ENCODE results near the gene LYPLA2.
"Not testable (repeated sequence)": the region's sequence is repeated elsewhere in the genome, so short reads cannot be mapped to it uniquely, and the experiment has no call there.

The LYPLA2 gene

DNA sequence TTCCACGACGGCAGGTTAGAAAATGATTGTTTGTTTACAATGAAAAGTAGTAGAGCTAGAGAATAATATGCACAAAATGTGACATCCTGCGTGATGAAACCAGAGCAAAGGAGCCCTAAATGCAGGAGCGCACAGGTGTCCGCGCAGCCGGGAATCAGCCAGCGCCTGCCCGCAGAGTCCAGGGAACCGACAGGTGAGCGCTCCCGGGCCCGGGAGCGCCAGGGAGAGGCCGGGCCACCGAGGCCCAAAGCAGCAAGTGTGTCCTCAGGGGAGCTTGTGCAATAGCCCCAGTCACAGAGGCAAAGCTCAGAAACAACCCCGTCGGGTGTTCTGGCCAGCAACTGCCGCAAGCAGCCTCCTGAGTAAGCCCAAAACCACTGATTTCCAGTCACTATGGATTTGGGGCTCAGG, 10.4 kb downstream of the LYPLA2 start:
- DNase-seq = no peak

DNA sequence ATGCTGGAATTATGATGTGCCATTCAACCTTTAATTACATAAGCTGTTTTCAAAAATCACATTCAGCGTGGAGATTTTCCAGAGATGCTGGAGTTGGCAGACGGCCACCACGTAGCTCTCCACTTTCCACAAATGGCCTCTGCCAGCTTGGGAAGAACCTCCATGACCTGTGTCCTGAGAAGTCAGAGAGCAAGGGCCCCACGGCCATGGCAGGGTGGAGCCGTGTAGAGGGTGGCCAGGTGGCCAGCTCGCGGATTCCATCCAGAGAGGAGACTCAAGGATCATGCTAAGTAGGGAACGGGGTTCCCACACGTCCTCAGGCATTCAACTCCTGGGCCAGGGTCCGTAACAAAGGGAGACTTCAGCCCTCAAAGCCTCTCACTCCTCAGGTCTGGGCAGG, 10.9 kb downstream of the LYPLA2 start:
- no peak for DNase-seq

DNA sequence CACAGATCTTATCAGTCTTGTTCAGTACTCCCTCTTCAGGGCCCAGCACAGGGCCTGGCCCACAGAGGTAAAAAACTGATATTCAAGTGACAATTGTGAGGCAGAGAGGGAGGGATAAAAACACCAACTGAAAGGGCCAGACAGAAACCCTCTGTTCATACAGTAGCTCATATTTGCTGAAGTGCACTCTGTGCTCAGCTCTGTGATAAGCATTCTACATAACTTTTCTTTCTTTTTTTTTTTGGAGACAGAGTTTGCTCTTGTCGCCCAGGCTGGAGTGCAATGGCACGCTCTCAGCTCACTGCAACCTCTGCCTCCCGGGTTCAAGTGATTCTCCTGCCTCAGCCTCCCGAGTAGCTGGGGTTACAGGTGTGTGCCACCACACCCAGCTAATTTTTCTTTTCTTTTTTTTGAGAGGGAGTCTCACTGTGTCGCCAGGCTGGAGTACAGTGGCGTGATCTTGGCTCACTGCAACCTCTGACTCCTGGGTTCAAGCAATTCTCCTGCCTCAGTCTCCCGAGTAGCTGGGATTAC, 11.9 kb downstream of the LYPLA2 start:
- DNase-seq = not testable (repeated sequence)

DNA sequence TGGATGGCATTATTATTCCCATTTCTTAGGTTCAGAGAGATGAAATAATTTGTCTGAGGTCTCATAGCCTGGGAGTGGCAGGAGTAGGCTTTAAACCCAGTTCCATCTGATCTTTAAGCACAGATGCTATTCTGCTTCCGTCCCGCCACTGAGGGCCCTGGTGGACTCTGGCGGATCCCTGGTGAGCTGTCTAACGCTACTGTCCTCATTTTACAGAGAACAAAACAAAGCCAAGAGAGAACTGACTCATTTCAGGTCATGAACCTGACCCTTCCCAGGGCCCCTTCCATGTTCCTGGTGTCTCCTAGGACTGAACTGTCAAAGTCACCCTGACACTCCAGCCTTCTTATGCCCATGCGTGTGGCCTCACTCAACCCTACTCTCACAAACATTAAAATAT, 12.7 kb downstream of the LYPLA2 start:
- DNase-seq = no peak

DNA sequence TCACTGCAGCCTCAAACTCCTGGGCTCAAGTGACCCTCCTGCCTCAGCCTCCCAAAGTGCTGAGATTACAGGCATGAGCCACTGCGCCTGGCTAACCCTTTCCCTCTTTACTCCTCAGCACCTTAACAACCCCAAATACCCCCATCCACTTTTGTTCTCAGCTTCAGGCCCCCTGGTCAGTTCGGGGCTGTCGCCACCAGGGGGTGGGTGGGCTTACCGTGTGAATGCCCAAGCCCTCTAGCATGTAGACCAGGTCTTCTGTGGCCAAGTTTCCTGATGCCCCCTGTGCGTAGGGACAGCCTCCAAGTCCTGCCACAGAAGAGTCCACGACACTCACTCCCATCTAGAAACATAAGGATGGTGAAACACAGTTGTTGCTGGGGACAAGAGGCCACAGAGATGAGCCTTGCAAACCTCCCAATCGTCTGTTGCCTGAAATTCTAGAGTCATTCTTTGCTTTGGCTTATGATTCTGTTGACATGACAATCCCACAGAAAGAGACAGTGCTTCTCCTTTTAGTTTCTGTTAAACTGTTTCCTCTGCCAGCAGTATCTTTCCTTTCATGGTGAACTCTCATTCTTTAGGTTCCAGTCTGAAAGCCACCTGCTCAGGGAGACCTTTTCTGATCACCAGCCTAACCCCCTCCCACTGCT, 13.4 kb downstream of the LYPLA2 start:
- DNase-seq = no peak

DNA sequence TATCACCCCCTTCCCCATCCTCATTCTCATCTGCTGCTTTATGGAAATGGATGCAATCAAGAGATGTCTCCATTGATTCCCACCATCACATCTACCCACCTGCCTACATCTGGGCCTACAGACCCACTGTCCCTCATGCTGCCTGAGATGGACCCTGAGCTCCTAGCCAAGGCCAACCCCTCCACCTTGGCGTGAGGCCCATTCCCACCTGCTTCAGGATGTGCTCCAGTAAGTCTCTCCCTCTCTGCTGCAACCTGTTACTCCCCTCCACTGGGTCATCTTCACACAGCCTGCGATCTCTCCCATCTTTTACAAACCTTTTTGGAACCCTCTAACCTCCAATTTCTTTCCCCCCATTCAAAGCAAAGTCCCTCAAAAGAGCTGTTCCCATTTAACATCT, 14.1 kb downstream of the LYPLA2 start:
- no peak for DNase-seq

DNA sequence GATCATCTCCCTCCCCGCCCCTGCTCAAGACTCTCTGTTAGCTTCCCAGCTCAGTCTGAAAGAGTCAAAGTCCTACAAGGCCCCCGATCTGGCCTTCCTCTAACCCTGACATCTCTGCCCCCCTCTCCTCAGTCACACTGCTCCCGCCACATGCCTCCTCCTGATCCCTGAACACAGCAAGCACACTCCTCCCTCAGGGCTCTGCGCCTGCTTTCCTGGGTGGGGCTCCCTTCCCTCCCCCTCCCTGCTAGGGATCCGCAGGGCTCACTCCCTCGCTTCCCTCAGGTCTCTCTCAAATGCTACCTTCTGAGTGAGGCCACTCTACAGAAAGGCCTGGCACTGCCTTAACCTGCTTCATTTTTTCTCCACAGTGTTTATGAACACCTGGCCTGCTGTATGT, 15.3 kb downstream of the LYPLA2 start:
- no peak for DNase-seq

DNA sequence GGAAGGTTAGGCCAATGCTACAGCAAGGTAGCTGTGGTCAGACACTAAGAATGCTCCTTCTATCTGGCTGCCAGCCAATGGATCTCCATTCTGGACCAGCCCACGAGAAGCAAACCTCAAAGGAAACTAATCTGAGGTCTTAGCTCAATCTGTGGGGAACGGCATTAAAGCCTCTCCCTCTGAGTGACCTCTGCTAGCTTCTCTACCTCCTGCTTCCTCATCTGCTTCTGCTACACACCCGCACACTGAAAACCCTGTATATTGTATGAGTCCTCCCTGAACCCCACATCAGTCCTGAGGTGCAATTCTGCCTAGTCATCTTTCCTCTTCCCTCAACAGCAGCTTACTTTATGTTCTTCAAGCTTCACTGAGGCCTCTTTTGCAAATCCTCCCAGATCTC, 16.5 kb downstream of the LYPLA2 start:
- DNase-seq = no peak

DNA sequence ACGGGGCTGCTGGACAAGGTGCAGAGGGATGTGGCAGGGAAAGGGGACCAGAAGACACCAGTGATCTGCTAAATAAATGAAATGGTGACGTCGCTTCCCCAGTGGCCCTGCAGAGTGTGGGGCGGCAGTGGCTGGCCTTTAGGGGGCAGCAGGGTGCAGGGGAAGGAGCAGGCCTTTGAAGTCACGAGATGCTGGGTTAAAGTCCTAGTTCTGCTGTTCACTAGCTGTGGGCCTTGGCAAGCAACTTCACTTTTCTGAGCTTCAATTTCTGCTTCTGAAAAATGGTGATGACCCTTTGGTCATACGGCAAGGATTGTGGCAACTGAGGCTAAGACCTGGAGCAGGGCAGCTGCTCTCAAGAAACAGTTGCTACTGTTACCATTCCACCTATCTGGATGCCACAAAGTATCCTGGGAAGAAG, 18.8 kb downstream of the LYPLA2 start:
- peak; percentile 47 for DNase-seq

DNA sequence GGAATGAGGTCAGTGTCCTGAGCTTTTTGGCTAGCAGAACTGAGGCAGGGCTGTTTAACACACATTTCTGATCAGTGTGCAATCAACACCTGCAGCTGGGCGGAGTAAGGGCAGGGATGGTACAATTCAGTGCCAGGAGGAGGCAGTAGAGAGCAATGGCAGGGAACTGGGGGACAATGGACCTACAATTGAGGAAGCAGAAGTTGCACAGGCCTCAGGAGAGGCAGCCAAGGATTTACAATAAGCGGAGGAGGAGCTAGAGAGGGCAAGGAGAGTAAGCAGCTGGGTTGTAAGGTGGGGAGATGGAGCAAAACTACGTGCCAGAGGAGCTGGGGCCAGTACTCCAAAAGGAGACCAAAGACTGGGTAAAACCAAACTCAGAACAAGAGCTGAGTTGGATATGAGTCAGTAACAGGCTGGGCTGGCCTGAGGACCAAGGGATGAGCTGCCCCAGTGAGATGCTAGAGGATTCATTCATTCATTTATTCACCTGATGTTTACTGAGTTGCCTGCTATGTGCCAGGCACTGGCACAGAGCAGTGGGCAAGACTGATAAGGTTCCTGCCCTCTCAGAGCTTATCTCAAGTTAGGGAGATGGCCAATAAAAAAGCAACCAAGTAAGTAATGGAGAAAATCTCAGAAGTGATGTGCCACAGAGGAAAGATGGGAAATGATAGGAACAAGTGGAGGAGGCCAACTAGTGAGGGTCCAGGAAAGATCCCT, 20.0 kb downstream of the LYPLA2 start:
- no peak for DNase-seq

DNA sequence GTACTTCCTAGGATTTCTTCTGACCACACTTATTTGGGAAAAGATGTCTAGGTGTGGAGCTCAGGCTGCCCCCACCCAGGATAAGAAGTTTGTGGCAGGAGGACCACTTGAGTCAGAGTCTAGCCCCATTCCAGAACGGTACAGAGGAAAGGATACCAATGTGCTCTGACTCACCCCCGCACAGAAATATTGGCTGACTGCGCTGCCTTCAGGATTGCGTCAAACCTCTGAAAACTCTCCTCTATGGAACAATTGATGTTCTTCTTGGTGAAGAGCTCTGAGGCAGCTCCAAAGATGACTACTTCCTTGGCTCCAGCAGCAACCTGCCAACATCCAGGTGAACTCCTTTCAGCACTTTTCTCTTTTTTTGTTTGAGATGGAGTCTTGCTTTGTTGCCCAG, 23.1 kb downstream of the LYPLA2 start:
- DNase-seq = no peak

DNA sequence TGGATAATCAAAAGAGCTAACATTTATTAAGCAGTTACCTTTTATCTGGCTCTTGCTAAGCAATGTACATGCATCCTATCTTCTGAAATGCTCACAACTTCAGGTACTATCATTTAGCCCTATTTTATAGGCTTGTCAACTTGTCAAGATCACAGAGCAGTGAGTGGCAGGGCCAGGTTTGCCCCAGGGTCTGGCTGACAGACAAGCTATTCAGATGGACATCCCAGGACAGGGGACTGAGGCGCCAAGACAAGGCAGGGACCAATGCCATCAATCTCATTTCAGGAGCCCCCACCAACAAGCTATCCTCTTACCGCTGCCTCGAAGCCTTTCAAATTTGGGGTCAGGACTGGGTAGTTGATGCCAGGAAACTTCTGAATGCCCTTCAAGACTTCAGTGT, 25.4 kb downstream of the LYPLA2 start:
- no peak for DNase-seq

DNA sequence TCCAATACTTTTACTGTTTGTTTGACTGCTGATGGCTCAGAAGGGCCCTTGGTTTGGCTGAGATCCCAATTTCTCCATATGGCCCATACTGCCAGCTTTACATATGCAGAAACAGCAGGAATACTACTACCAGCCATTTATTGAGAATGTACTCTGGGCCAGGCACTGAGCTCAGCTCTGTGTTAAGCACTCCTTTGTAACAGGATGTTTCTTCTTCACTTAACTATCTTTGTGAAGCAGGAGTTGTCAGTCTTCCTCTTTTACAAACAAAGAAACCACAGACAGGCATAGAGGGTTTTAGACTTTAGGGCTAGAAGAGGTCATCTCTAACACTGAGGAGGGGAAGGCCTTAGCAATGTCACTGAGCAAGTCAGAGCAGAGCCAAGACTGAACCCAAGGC, 26.0 kb downstream of the LYPLA2 start:
- DNase-seq = no peak

DNA sequence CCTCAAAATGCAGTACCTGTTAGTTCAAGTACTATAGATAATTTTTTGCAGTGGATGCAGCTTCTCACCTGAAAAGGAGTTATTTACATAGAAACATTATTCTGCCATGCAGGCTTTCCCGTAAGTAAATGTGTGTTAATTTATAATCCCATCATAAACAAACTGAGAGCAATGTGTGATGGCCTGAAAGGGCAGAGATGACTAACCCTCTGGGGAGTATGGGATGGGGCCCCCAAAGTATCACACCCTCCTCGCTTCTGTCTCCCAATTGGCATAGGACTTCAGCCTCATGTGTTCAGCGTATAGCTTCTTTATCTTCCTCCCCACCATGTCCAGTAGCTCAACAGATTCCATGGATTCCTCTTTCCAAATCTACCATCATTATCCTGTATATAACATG, 26.7 kb downstream of the LYPLA2 start:
- no peak for DNase-seq

DNA sequence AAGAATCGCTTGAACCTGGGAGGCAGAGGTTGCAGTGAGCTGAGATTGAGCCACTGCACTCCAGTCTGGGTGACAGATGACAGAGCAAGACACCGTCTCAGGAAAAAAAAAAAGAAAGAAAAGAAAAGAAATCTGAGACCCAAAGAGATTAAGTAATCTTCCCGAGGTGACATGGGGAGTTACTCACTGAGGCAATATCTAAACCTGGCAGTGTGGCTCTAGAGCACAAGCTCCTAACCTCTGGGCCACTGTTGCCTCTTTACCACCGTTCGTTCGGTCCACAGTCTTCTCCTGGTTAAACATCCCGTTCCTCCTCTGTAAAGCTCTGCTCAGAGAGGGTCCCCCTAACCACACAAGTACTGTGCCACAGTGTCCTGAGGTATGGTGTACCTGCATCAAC, 32.8 kb downstream of the LYPLA2 start:
- no peak for DNase-seq

DNA sequence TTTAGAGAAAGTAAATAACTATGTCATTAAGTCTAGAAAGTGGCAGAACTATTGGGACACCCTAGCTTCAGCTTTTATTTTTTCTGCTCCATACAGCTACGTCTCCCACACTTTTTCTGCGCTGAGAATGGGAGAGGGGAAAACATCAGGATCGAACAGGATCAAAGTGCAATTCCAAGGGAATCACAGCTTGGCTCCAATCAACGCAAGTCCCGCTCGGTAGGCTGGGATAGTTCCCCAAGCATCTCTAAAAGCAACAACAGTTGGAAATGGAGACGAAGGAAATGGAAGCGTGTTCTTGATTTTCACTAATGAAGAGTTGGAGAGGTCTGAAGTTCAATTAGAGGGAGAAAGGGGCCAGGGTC, 33.7 kb downstream of the LYPLA2 start:
- no peak for DNase-seq

DNA sequence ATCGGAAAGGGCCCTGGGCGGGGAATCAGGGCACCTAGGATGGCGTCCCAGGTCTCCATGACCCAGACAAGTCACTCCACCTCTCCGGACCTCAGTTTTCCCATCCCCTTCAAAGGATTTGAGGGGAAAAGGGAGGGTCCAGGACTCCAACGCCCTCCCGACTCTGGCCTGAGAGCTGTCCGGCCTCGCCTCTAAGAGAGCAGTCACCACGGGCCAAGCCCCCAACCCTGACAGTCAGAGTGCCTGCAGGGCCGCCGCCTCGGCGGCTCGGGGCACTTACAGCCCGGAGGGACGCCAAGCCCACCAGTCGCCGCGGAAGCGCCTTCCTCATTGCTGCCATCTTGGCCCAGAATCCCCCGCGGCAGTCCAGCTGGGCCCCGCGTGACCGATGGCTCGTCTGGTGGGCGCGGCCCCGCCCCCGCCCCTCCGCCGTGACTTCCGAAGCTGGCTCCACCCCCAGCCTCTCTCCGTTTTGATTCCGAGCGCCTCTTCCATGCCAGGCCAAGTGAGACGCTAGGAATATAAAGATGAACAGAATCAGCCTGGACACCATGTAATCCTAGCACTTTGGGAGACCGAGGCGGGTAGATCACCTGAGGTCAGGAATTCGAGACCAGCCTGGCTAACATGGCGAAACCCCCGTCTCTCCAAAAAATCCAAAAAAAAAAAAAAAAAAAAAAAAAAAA, 34.3 kb downstream of the LYPLA2 start, which contains the start of gene HMGCL:
HMGCL (minus strand) TSS at position 354 of the 686 bp plus-strand sequence; CDS start at position 340, 14 bp downstream.
- DNase-seq = peak; percentile 74

DNA sequence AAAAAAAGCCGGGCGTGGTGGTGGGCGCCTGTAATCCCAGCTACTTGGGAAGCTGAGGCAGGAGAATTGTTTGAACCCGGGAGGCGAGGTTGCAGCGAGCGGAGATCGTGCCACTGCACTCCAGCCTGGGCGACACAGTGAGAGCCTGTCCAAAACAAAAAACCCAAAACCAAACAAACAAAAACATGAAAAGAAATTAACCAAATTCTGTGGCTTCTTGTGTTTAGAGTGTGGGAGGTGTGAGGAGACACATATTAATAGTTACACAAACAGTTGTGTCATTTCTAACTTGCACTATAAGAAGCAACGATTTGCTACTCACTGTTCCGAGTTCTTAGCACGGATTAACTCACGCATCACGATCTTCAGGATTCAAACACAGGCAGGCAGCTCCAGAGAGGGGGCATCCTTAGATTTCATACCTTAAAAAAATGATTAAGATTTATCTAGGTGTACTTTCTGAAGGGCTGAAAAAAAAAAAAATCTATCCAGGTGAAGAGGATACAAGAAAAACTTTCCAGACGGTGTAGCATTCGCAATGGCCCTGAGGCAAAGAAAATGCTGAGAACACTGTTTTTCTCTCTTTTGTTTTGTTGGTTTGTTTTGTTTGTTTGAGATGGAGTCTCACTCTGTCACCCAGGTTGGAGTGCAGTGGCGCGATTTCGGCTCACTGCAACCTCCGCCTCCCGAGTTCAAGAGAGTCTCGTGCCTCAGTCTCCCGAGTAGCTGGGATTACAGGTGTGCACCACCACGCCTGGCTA, 35.0 kb downstream of the LYPLA2 start:
- DNase-seq = no peak

DNA sequence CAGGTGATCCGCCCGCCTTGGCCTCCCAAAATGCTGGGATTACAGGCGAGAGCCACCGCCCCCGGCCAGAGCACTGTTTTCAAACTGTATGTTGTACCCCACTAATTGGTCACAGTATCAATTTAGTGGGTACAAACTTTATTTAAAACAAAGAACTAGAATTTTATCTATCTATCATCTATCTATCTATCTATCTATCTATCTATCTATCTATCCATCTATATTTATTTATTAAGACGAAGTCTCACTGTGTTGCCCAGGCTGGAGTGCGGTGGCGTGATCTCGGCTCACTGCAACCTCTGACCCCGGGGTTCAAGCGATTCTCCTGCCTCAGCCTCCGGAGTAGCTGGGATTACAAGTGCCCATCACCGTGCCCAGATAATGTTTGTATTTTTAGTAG, 35.6 kb downstream of the LYPLA2 start:
- not testable (repeated sequence) for DNase-seq

DNA sequence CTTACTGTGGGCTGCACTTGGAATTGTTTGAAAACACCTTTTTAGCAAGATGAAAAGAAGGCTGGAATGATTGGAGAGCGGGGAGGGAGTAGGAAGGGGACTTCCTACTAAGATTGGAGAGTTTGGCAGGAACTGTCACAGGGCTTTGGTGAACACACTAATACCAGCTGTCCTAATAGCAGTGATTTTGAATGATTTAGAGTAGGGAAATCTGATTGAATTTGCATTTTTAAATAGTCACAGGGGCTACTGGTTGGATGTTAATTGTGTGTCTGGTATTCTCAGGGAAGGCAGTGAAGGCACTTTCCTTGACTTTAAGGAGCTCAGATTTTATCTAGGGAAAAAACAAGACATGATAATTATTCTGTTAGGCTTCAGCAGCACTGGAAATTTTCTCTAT, 36.8 kb downstream of the LYPLA2 start:
- DNase-seq = no peak

DNA sequence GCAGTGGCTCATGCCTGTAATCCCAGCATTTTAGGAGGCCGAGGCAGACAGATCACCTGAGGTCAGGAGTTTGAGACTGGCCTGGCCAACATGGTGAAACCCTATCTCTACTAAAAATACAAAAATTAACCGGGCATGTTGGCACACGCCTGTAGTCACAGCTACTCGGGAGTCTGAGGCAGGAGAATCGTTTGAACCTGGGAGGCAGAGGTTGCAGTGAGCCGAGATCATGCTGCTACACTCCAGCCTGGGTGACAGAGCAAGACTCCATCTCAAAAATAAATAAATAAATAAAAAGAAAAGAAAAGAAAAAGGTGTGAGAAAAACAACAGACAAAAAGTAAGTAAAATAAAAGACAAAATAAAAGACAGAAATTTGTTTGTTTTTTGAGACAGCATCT, 43.2 kb downstream of the LYPLA2 start:
- not testable (repeated sequence) for DNase-seq

DNA sequence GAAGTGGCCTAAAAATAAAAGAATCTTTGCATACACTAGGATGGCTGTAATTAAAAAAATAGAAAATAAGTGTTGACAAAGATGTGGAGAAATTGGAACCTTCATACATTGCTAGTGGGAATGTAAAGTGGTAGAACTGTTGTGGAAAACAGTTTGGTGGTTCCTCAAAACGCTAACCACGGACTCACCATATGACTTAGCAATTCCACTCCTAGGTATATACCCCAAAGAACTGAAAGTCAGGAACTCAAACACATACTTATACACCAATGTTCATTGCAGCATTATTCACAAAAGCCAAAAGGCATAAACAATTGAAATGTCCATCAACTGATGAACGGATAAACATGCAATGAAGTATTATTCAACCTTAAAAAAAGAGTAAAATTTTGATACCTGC, 45.1 kb downstream of the LYPLA2 start:
- no peak for DNase-seq

DNA sequence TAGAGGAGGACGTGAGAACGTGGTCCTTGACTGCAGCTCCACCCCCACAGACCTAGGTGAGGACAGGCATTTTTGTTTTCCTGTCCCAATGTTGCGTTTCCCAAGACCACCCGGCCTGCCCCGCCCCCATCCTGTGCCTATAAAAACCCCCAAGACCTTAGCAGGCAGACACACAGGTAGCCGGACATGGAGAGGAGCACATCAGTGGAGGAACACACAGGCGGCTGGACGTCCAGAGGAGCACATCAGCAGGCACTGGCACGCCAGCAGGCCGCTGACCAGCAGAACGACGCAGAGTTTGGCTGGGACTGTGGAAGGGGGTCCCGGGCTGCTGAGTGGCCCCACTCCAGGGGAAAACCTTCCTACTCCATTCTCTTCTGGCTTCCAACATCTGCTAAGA, 47.0 kb downstream of the LYPLA2 start:
- no peak for DNase-seq

Data from kidney glomerular epithelial cell (primary cell).